Inflammatory macrophage (primary cell): ENCODE measurements around the gene NUCB1.

Source experiments
- DNase-seq, 2 donors: peaks; one replicate each; pipeline ENCODE4 v3.0.0-alpha.2; 2020 to 2022

NUCB1 gene

DNA sequence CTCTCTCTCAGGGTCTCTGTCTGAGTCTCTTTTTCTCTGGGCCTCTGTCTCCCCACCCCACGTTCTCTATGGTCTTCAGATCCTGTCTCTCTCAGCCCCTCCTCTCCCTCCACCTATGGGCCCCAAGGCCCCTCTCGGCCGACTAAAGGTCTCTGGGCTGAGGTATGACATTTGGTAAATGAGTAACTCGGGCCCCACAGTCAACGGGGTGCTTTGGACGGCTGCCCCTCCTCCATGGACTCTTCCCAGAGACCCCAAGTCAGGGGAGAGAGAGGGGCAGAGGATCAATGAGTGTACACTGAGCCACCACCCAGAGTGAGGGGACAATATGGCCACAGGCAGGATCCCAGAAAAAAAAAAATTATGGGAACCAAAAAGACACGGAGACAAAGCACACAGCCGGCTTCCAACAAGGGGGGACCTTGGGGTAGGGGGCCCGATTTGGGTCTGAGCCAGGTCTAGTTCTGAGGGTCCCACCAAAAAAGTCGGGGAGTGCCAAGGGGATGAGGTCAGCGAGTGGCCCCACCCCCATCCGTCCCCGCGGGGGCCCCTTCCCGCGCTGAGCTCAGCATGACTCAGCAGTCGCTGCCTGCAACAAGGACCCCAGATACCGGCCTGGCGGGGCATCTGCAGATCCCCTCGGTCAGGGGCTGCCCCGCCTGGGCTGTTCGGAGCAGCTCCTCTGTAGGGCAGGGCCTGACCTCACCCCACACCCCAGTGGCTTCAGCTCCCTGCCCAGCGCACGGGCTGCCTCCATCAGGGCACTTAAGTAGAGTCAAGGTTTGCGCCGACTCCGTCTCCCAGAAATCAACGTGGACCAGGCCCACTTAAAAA, 63.5 kb downstream of the NUCB1 start:
- DNase-seq: peak; percentile 46 to 78

DNA sequence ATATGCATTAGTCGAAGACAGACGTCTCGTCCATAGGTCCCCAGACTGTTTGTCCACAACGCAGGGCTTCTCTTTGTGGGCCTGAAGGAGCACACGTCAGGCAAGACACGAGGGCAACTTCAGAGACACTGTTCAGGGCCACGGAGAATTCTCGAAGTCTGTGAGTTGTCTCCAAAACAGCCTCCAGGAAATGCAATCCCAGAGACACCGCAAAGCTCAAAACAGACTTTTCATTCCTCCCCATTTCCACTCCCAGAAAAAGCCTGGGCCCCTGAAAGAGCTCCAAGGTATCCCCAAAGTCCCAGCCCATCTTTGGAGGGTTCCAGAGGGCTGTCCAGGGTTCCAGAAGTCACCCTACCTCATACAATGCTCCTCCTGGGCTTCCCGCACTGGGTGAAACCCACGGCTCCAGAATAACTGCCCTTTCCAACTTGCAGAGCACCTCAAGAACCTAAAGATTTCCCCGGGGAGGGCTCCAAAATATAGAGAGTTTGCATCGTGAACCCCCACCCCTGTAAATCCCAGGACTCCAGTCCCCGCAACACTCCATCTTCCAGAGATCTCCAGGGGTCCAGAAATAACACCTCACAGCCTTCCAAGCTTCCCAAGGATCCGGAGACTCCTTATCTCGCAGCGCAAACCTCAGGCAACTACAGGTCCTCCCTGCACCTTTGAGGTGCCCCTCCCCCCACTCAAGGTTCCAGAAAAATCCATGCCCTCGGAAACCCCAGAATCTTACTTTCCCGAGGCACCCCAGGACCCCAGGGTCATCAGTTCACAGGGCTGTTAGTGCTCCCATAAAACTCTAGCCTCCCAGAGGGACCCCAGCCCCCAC, 64.3 kb downstream of the NUCB1 start:
- peak in 1 of 2 donors; percentile 59 for DNase-seq

DNA sequence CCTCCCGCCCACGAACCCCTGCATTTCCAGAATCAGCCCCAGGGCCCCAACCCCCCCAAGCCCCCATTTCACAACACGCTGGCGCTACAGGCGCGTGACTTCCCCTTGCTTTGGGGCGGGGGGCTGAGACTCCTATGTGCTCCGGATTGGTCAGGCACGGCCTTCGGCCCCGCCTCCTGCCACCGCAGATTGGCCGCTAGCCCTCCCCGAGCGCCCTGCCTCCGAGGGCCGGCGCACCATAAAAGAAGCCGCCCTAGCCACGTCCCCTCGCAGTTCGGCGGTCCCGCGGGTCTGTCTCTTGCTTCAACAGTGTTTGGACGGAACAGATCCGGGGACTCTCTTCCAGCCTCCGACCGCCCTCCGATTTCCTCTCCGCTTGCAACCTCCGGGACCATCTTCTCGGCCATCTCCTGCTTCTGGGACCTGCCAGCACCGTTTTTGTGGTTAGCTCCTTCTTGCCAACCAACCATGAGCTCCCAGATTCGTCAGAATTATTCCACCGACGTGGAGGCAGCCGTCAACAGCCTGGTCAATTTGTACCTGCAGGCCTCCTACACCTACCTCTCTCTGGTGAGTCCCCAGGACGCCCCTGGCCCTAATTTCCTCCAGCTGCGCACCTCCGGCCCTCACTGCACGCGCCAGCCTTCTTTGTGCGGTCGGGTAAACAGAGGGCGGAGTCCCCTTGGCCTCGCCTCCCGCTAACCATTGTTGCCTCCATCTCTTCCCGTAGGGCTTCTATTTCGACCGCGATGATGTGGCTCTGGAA, 65.1 kb downstream of the NUCB1 start, which contains the start of gene FTL:
Gene FTL (plus strand): TSS at position 270 of the 766 bp plus-strand sequence. CDS start 199 bp downstream, at position 469.
- DNase-seq: peak; percentile 99

- peak; percentile 85 to 86 for DNase-seq
Observed at GRCh38 chr19:48965806-48966540, 65.9 kb downstream of the NUCB1 start.

DNA sequence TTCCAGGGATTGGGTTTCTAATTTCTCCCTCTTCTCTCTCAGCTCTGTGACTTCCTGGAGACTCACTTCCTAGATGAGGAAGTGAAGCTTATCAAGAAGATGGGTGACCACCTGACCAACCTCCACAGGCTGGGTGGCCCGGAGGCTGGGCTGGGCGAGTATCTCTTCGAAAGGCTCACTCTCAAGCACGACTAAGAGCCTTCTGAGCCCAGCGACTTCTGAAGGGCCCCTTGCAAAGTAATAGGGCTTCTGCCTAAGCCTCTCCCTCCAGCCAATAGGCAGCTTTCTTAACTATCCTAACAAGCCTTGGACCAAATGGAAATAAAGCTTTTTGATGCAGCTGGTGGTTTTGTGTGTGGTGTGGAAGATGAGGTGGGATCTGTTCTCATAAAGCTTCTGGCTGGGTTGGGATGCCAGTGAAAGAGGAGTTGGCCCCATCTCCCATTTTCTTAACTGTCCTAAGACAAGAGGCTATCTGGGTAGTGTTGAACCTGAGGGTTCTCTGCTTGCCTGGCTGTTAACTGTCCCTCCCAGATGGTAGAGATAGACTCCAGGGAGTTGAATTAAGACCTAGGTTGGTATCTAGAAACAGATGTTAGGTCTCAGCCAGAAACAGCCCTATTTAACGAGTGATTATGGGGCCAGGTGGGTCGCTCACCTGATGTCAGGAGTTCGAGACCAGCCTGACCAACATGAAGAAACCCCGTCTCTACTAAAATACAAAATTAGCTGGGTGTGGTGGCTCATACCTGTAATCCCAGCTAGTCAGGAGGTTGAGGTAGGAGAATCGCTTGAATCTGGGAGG, 66.6 kb downstream of the NUCB1 start:
- peak; percentile 50 to 60 for DNase-seq

- DNase-seq: peak; percentile 97 to 98
Observed at GRCh38 chr19:48967346-48968178, 67.5 kb downstream of the NUCB1 start.

DNA sequence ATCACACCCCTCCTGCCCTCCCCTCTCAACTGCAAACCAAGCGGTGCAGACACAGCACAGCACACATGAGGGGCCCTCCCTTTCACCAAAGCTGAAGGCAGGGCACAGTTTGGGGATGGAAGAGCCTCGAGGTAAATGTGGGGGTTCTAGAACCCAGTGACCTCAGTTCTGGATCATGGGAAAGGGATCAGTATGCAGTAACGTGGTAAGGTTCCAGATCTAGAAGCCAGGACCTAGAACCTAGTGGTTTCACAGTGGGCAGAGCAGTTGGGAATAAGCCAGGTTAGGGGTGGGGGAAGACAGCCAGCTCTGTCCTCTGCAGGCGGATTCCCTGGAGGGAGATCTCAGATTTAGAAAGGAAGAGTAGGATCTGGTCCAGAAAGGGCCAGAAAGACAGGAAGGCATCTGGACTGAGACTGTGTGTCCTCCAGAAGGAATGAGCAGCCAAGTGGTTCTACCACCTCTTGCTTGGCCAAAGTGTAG, 68.1 kb downstream of the NUCB1 start:
- peak in 1 of 2 donors; percentile 74 for DNase-seq

- DNase-seq: peak in 1 of 2 donors; percentile 24
Observed at GRCh38 chr19:48968813-48969218, 68.7 kb downstream of the NUCB1 start.

DNA sequence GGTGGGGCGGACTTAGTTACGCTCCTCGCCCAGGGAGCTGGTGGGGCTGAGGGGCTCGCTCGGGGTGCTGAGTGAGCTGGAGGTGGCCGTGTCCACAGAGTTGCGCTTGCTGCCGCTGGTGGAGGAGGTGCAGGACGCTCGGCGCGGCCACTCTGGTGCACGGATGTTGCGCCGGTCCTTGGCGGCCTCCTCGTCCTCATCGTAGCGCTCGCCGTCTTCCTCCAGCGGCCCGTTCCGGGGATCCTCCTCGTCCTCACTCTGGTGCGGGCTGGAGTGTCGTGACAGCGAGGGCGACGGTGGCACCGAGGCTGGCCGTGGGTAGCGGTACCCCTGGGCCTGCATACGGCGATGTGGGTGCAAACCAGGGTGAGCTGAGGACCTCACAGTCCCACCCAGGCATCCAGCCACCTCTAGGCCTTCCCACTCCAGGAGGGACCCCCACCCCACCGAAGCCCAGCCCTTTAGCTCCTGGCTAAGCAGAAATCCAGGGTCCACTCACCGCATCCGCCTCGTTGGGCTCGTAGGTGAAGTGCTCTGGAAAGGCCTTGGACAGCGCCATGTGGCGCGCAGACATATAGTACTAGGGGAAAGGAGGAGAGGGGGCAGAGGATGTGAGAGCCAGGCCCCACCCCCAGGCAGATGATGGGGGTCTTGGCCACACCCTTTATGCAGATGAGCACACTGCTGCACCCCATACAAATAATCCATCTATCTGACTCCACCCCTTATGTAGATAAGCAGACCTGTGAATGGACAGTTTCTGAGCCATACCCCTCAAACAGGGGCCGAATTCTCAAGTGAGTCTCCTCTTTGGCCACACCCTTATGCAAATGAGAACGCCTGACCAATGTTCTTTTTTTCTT, 69.4 kb downstream of the NUCB1 start:
- DNase-seq: no peak

DNA sequence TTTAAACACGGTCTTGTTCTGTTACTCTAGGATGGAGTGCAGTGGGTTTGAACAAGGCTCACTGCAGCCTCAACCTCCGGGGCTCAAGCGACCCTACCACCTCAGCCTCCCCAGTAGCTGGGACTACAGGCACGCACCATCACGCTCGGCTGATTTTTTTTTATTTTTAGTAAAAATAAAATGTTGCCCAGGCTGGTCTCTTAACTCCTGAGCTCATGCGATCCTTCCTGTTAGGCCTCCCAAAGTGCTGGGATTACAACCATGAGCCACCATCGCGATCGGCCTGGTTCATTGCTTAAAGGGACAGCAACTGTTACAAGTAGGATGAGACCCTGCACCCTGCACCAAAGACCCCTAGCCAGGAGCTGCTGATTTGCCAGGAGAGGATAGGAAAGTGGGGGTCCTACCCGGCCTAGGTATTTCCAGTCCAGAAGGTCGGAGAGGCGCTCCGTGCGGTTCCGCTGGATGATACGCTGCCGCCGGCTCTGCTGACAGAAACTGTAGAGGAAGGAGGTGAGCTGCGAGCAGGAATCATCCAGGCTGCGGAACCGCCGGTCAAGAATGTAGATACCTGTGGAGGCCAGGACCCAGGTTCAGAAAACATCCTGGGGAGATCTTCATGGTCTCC, 70.1 kb downstream of the NUCB1 start:
- no peak for DNase-seq

DNA sequence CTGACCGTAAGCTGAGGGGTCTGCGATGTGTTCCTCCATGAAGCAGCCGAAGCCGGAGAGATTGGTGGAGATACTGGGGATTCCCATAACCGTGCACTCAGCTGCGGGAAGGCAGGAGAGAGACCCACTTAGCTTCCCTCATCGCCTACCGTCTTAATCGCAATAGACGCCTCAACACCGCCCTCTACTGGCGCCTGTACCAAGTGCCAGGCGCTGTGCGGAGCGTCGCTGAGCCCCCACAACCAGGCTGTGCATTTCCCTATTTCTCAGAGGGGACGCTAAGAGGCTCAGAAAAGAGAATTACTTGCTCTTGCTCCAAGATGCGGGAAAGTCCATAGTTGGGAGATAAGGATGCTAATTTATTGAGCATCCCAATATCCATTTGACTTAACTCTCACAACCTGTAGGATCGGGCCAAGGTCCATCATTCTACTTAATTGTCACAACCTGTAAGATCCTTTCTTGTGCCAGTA, 70.8 kb downstream of the NUCB1 start:
- DNase-seq: peak; percentile 88 to 92
